GM12864 (cell line): ENCODE measurements around the gene SHC3.

Source experiments
- DNase-seq: peaks from one replicate; pipeline ENCODE4 v3.0.0-alpha.2; 2011; ENCODE audit warnings: low read depth
- H3K4me3 ChIP-seq: 2 replicates; pipeline ENCODE4 v1.5.1; 2011; ENCODE audit warnings: mild to moderate bottlenecking, low read depth, low read length, control low read depth
- TF ChIP-seq, protein P1 (sequence below): IDR thresholded peaks from 2 replicates; pipeline ENCODE4 v1.5.1; 2011; ENCODE audit warnings: low read depth, mild to moderate bottlenecking, moderate library complexity, low read length, control low read depth, inconsistent platforms; ENCODE audit errors: missing control alignments

Gene SHC3

DNA sequence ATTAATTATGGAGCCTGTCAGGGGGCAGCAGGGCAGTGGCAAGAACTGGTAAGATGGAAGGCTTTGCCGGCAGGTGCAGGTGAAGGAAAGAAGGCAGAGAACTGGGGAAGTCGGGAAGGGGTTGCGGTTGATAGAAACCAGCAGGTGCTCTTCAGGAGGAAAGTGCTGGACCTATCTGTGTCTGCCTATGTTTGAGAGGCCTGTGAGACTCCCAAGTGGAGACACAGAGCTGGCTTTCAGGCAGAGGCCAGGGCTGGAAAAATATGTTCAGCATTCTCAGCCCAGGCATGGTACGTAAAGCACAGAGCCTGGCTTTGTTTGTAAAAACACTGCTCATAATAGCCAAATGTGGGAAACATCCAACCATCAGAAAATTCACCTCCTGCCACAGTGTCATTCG lies 117.8 kb downstream of the SHC3 start:
- no peak for DNase-seq
- TF ChIP-seq, protein P1, sequence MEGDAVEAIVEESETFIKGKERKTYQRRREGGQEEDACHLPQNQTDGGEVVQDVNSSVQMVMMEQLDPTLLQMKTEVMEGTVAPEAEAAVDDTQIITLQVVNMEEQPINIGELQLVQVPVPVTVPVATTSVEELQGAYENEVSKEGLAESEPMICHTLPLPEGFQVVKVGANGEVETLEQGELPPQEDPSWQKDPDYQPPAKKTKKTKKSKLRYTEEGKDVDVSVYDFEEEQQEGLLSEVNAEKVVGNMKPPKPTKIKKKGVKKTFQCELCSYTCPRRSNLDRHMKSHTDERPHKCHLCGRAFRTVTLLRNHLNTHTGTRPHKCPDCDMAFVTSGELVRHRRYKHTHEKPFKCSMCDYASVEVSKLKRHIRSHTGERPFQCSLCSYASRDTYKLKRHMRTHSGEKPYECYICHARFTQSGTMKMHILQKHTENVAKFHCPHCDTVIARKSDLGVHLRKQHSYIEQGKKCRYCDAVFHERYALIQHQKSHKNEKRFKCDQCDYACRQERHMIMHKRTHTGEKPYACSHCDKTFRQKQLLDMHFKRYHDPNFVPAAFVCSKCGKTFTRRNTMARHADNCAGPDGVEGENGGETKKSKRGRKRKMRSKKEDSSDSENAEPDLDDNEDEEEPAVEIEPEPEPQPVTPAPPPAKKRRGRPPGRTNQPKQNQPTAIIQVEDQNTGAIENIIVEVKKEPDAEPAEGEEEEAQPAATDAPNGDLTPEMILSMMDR: no peak
- H3K4me3 ChIP-seq: no peak overlapping the region

DNA sequence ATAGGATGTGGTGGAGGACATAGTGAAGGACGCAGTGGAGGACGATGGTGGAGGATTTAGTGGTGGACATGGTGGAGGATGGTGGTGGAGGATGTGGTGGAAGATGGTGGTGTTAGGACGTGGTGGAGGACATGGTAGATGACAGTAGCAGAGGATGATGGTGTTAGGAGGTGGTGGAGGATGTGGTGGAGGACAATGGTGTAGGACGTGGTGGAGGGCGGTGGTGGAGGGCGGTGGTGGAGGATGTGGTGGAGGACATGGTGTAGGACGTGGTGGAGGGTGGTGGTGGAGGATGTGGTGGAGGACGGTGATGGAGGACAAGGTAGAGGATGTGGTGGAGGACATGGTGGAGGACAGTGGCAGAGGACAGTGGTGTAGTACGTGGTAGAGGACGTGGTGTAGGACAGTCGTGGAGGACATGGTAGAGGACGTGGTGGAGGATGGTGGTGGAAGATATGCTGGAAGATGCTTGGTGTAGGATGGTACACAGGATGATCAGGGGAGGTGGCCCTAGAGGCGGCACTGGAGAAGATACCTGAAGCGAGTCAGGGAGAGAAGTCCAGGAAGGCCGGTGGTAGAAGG lies 118.6 kb downstream of the SHC3 start:
- no peak overlapping the region for H3K4me3 ChIP-seq
- TF ChIP-seq, protein P1: no peak
- no peak for DNase-seq

DNA sequence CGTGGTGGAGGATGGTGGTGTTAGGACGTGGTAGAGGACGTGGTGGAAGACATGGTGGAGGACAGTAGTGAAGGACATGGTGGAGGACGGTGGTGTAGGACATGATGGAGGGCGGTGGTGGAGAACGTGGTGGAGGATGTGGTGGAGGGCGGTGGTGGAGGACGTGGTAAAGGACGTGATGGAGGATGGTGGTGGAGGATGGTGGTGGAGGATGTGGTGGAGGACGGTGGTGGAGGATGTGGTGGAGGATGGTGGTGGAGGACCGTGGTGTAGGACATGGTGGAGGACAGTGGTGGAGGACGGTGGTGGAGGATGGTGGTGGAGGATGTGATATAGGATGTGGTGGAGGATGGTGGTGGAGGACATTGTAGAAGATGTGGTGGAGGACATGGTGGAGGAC lies 119.7 kb downstream of the SHC3 start:
- no peak overlapping the region for H3K4me3 ChIP-seq
- TF ChIP-seq, protein P1: no peak
- DNase-seq: no peak

DNA sequence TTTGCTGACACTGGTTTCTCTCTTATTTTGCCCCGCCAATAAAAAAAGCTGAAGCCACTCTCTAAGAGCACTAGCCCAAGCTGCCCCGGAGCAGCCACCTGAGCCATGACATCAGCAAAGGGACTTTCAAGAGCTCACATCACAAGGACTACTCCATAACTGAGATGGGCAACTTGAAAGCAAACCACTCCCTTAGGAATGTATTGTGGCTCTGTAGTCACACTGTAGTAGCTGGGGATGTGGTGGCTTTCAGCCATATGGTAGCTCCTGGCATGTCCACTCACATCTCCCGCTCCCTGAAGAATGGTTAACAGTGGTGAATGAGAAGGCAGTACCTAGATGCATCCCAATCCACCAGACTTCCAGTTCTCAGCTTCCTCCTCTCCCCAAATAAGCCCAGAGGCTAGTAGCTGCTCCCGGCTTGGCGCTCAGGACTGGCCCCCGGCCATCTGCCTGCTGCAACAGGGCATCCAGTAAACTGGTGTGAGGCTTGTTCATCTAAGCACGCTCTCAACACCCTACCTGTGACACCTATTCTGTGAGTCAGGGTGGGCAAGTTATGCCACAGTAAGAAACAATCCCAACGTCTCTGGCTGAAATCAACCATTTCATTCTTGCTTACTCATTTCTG lies 123.6 kb downstream of the SHC3 start:
- no peak for DNase-seq
- no peak overlapping the region for H3K4me3 ChIP-seq
- TF ChIP-seq, protein P1: no peak

DNA sequence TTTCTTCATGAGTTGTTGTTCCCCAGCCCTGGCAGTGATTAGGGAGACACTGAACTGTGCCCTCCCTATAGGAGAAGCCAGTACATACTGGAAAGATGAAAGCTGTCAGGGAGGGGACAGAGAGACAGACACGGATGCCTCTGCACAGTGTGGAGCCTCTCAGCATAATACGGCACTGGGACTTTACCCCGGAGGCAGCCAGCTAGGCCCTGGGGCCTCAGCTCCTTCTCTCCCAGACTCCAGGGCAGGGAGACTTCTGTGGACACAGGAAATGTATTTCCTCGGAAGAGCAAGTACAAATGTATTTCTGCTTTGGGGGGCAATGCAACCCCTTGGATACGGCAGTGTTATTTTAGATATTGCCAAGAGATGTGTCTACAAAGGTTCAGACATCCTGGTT lies 125.3 kb downstream of the SHC3 start:
- no peak overlapping the region for H3K4me3 ChIP-seq
- TF ChIP-seq, protein P1: no peak

DNA sequence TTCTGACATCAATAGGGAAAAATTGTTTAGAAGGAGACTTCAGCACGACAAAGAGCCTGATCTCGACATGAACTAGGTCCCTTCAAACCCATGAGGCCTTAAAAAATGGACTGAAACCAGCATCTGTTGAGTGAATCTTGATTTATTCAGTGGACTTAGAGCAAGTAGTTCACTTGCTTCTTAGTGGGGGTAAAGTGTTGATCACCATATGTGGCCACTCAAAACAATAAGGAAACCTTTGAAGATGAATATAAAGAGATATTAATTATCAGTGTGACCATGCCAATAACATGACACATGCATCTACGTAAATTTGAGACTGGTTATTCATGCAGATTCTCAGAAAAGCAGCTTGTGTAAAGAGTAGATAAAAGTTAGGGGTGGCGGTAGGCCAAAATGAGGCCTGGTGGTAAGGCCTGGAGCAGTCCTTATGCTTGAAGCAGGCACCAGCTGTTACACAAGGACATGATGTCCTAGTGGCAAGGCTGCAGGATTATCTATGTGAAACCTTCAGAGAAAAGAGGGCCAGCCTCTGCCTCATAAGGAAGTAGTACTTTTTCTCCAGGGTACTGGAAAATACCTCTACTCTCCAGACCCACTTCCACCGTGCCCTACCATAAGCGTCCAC lies 126.0 kb downstream of the SHC3 start:
- TF ChIP-seq, protein P1: no peak
- no peak for DNase-seq
- no peak overlapping the region for H3K4me3 ChIP-seq

More for the DNA sequence above, 125.3 kb downstream of the SHC3 start:
- DNase-seq: no peak
